Coronary artery (tissue), 2 donors: ENCODE measurements around the gene ABTB2.

Experiments
- DNase-seq: peaks from one replicate; pipeline ENCODE4 v3.0.0-alpha.2; 2017; ENCODE audit warnings: low spot score
- H3K27ac ChIP-seq, 2 donors: fragments of 200-600 bp; sonication (generic); one replicate each; pipeline ENCODE4 v1.5.1; 2016 to 2019
- H3K4me3 ChIP-seq: fragments of 200-600 bp; sonication (generic); 2 replicates; pipeline ENCODE4 v1.5.1; 2016; ENCODE audit warnings: mild to moderate bottlenecking, moderate library complexity
- CTCF ChIP-seq: fragments of 200-600 bp; sonication (generic); IDR thresholded peaks from one replicate; pipeline ENCODE4 v1.5.1; 2019; ENCODE audit warnings: antibody characterized with exemption

Gene ABTB2

DNA sequence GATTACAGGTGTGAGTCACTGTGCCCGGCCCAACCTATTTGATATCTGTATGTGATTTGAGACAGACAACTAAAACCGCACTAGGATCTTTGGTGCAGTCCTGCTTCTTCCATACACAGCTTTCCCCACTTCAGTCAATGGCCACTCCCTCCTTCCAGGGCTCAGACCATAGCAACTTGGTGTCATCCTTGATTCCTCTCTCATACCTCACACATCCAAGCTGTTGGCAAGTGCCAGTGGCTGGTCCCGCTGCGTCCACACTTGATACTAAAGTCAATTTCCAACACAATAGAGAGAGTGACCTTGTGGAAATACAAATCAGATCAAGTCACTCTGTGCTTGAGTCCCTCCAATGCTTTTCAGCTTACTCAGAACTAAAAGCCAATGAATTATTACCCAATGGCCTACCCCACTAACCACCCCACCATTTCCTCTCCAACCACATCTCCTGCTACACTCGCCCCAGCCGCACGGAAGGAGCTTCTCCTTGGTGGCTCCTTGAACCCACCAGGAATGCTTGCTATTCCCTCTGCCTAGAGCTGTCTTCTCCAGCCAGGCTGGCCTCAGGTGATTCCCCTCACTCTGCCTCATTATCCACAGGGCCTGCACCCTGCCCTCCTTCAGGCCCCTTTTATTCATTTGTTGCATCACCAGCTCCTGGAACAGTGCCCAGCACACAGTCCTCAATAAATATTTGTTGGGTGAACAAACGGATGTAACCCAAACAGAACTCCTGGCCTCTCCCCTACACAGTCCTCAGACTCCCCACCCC, 12.9 kb downstream of the ABTB2 start:
- peak overlapping the region; percentile 79 to 88 for H3K27ac ChIP-seq
- no peak overlapping the region for H3K4me3 ChIP-seq
- no peak for TF ChIP-seq CTCF
- no peak for DNase-seq

- H3K27ac ChIP-seq = peak overlapping the region in 1 of 2 donors; percentile 88
- H3K4me3 ChIP-seq = no peak overlapping the region
- TF ChIP-seq CTCF = no peak
- no peak for DNase-seq
These were observed 13.4 kb downstream of the ABTB2 start for GRCh38 chr11:34344410-34344767.

DNA sequence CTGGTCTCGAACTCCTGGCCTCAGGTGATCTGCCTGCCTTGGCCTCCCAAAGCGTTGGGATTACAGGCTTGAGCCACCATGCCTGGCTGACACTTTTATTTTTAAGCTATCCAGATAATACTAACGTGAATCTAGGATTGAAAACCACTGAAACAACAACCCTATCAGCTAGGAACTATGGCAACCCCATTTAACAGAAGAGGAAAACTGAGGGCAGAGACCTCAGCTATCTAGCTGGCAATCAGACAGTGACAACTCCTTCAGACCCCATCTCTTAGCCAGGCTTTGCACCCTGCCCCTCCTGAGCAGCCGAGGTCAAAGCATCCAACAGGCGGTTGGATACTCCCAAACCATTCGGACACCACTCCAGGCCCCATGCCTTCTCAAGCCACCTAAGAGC, 14.1 kb downstream of the ABTB2 start:
- DNase-seq = no peak
- Histone ChIP-seq H3K27ac (peak overlapping the region in 1 of 2 donors; percentile 45), H3K4me3 (no peak overlapping the region)
- TF ChIP-seq CTCF = no peak

GRCh38 chr11:34343153-34343552, 14.7 kb downstream of the ABTB2 start:
- Histone ChIP-seq H3K27ac (peak overlapping the region in 1 of 2 donors; percentile 45), H3K4me3 (no peak overlapping the region)
- DNase-seq = no peak
- no peak for TF ChIP-seq CTCF

GRCh38 chr11:34341931-34342533, 15.8 kb downstream of the ABTB2 start:
- TF ChIP-seq CTCF = no peak
- Histone ChIP-seq H3K4me3 (no peak overlapping the region), H3K27ac (peak overlapping the region; percentile 67 to 81)
- DNase-seq = no peak

GRCh38 chr11:34341096-34341495, 16.7 kb downstream of the ABTB2 start:
- Histone ChIP-seq H3K4me3 (no peak overlapping the region), H3K27ac (peak overlapping the region; percentile 67 to 81)
- no peak for DNase-seq
- no peak for TF ChIP-seq CTCF

GRCh38 chr11:34340653-34341052, 17.2 kb downstream of the ABTB2 start:
- peak overlapping the region; percentile 67 to 81 for H3K27ac ChIP-seq
- no peak for DNase-seq
- no peak overlapping the region for H3K4me3 ChIP-seq
- no peak for TF ChIP-seq CTCF
